Medulla oblongata (tissue), 1 donor: ENCODE results near the gene GADD45A.
A peak's percentile ranks its signal among the peaks of the same experiment; 100 is the strongest.
"Not testable (repeated sequence)": the region's sequence is repeated elsewhere in the genome, so short reads cannot be mapped to it uniquely, and the experiment has no call there.

Experiments
- DNase-seq: peaks from one replicate; pipeline ENCODE4 v3.0.0-alpha.2; 2015; ENCODE audit errors: extremely low spot score

Gene GADD45A, protein sequence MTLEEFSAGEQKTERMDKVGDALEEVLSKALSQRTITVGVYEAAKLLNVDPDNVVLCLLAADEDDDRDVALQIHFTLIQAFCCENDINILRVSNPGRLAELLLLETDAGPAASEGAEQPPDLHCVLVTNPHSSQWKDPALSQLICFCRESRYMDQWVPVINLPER

DNA sequence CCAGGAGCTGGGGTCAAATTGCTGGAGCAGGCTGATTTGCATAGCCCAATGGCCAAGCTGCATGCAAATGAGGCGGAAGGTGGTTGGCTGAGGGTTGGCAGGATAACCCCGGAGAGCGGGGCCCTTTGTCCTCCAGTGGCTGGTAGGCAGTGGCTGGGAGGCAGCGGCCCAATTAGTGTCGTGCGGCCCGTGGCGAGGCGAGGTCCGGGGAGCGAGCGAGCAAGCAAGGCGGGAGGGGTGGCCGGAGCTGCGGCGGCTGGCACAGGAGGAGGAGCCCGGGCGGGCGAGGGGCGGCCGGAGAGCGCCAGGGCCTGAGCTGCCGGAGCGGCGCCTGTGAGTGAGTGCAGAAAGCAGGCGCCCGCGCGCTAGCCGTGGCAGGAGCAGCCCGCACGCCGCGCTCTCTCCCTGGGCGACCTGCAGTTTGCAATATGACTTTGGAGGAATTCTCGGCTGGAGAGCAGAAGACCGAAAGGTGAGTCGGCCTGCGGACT lies at the start of gene GADD45A:
Gene GADD45A, plus strand, starts transcription at position 135 of the 491 bp plus-strand sequence. Its CDS starts 294 bp downstream, at position 429.
- DNase-seq, result peak; percentile 99

DNA sequence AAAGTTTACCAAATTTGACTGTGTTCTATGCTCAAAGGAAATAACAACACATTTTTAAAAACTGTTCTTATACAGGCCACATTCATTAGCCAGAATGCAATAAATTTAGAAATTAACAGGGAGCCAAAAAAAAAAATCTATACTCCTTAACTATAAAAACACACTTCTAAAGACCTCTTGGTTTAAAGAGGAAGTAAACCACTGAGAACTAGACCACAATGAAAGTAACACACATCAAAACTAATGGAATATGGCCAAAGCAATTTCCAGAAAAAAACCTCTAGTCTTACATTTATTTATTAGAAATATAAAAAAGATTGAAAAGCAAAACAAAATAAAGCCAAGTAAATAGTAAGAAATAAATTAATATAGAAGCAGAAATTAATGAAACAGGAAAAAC lies 48.9 kb upstream of the GADD45A start:
- no peak for DNase-seq

DNA sequence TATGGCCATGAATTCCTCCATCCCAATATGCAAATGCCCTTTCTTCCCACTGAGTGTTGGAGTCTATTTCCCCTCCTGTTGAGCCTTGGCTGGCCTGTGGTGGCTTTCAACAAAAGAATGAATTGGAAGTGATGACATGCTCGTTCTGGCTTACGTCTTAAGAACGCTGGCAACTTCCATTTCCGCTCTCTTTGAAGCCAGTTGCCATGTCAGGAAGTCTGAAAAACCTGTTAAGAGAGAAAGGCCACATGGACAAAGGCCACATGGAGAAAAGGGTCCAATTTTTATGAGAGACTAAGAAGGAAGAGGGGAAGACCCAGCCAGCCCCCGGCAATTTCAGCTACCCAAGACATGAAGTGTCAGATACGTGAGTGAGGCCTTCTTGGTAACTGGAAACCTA lies 45.6 kb upstream of the GADD45A start:
- no peak for DNase-seq

DNA sequence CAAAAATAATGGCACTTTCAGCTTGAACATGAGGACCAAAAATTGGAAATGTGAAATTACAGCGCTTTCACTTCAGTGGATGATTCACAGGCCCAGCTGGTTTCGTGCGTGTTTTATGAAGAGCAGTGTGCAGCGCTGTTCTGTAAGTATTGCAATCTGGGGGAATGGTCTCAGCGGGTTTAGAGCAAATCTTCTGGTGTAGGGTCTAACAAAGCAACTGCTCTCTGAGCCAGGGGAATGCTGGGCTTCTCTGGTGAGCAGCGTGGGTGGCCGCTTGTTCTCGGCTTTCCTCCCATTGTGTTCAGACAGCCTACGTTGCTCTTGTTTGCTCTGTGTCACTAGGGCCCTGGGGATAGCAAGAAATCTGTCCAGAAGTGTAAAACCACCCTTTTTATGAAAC lies 42.4 kb upstream of the GADD45A start:
- DNase-seq, result no peak

DNA sequence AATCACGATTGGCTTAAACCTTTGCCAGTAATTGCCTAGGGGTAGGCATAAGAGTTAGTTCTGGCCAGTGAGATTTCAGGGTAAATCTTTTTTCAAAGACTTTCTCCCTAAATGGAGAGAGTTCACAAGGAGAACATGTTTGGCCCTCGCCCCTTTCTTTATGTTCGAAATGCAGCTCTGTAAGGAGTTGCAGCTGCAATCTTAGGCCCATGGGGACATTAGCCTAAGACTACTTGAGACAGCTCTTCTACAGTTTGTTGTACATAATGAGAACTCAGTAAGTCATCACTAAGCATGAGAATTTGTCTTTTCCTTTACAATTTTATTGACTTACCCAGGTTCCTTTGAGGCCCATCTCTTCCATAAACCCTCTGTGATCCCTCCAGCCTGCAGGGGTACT lies 40.4 kb upstream of the GADD45A start:
- no peak for DNase-seq

DNA sequence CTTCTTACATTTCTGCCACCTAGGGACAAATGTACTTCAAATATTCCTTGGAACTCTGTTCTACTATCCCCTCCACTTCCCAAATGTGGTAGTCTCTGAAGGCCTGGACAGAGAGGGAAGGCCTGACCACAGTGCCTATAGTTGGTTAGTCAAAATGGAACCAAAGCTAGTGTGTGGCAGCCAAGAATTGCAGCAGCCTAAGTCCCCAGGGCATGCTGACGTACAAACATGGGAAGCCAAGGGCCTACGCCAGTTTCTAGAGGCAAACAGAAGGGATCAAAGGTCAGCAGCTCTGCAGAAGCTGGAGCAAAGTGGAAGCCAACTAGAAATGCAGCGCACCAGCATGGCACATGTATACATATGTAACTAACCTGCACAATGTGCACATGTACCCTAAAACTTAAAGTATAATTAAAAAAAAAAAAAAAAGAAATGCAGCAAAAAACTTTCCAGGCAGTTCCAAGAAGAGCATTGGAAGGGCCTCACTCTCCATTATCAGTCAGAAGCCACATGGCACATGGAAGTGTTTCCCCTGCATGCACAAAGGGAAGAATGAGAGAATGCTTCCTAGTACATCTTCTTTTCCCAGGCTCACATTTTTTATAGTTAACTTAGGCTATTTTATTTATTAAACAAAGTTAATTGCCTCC lies 39.4 kb upstream of the GADD45A start:
- peak; percentile 7 for DNase-seq

DNA sequence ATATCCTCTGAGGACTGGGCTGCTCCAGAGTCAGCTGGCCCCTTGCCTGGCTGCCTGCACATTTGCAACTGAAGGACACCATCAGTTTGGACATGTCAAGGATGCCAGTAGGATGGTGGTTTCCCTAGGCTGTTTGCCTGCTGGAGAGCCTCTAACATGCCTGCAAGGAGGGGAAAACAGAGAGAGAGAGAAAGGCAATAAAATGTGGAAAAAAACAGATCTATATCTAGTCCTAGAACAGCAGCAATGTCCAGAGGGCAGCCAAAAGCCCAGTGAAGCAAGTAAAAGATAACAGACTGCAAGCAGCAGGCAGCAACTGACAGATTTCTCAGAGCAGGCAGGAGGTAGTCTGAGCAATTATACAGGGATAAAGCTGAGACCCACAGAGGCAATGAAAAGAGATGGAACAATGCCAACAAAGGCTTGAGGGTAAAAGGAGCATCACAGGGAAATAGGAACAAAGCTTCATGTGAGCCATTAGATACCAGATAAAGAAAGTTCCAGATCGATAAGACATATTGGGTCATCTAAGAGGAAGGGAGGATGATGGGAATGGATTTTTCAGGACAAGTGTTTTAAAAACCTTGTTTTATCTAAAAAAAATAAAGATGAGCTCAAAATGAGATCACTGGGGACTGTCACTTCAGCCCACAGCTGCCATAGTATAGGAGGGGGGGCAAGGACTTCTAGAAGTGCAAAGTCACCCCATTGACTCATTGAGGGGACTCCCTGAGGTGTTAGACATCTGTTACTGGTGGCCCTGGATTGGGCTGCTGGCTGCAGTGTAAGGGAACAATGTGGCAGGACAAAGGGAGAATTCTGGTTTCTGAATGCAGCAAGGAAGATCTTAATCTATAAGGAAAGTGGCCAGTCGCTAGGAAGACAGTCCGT lies 38.6 kb upstream of the GADD45A start:
- peak; percentile 17 for DNase-seq

DNA sequence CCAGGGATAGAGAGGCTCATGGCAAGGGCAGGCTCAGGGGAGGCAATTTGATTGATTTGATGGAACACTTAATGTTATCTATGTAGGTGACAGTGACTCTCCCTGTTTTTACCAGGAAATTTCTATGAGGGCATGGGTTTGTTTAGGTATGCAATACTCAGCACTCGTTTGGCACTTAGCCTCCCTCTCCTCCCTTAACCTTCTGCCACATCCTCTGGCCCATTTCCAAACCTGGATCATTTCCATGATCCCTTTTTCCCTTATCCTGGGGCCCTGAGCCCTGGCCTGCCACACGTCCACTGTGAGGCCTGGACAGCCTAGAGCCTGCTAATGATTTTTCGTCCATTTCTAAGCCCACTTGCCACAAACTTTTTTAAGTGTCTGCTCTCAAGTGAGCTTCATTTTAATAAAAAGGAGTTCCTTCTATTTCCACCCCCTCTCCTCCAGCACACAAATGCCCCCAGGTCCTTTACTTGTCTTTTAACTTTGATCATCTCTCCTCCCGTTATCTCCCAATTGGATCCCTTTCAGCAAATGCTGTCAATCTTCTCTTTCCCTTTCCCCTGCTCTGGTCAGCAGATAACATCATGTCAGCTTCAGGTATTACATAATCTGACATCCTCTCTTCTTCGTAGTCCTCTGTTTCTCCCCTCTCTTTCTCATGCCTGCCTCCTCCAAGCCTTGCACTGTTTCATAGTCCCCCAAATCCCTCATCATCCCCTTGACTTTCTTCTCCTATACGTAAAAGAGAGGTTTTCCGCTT lies 37.8 kb upstream of the GADD45A start:
- no peak for DNase-seq

DNA sequence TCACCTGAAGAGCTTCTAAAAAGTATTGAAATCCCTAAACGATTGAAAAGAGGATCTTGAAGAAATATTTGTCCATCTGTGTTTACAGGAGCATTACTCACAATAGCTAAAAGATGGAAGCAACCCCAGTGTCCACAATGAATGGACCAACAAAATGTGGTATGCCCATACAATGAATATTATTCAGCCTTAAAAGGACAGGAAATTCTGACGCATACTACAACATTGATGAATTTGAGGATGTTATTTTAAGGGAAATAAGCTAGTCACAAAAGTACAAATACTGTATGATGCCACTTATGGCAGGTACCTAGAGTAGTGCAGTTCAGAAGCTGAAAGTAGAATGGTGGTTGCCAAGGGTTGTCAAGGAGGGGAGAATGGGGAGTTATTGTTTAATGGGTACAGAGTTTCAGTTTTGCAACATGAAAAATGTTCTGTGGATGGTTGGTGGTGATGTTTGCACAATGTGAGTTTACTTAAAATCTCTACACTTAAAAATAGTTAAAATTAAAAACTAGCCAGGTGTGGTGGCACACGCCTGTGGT lies 37.1 kb upstream of the GADD45A start:
- no peak for DNase-seq

DNA sequence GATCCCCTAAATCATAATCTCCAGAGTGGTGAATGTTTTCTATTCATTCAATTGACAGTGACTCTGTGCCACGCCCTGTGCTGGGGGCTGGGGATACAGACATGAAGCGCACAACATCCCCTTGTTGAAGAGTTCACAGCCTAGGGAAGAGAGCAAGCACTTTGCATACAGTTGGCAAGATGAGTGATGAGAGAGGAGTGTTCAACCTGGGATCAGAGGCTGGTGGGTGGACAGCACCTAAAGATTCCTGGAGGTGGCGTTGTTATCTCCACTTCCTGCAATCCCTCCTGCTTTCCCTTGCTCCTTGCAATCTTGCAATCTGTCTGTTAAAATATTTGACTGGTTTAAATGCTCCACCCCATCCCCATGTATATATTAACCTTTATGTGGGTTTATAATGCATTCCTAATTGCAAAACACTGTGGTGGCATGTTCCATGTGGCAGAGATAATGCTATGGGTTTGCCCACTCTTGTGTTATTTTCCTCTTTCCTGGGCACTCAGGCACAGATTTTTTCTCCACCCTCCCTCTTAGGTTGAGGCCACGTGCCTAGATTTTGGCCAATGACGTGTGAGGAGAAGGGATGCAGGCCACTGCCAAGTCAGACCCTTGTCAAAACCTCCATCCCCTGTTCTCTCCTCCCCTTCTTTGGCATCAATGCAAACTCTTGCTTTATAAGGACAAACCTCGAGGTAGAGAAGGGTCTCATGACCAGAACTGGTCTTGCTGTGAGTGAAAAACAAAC lies 36.2 kb upstream of the GADD45A start:
- DNase-seq, result no peak

DNA sequence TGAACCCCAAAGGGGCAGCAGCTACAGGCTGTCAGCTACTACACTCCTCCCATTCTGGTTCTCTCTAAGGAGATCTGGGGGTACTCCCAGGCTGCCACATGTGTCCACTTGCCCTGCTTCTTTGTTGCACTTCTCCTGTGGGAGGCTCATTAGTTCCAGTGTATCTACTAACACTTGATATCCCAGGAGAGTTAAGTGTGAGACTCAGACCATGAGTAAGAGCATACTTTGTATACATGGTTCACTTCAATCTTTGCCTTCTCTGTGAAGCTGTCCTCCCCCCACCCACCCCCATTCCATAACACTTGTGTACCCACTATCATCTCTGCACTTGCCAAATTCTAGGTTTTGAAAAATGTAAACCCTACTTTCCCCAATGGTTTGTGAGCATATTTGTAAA lies 34.9 kb upstream of the GADD45A start:
- DNase-seq, result no peak

DNA sequence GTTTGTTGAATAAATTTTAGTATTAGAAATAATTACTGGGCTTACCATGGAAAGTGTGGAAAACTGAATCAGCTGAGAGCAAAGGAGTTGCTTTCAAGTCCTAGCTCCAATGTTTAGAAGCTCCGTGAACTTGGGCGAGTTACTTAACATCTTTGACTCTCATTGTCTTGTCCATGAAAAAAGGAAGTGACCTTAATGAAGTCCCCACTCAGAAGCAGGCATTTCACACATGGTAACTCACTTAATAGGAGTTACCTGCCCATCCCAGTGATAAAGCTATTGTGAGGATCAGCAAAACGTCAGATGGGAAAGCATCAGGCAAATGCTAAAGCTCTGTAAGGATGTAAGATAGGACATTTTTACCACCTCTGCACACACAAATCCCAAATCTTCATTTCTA lies 34.0 kb upstream of the GADD45A start:
- no peak for DNase-seq

DNA sequence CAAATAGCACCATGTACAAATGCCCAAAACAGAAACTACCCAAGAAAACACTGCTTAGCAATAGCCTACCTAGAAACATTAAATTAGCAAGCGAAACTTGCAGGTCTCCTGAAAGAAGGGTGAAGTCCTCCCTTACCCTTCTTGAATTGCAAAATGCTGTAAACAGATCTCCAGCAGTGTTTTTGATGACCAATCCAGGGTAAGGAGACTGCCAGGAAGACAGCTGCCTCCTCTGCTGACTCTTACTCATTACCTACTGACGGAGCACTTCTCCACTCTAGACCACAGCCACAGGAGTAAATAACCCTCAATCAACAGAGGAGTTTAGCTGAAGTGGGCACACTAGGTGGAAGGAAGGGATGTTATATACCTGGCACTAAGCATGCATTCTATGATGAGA lies 32.2 kb upstream of the GADD45A start:
- DNase-seq, result no peak

DNA sequence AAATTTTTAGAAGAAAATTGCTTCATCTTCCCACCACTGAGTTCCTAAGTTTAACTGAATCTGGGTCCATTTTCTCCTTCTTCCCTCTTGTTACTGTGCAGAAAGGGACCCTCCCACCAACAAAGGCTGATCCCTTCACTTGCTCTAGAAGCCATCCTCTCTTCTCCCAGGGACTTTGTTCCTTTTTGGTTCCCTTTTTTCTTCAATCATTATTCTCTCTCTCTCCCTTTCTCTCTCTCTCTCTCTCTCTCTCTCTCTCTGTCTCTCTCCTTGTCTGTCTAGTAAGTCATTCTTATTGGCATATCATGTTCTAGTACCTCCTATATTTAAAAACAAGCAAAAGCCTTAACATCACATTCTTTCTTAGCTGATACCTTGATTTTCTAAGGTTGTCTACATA lies 31.7 kb upstream of the GADD45A start:
- no peak for DNase-seq

DNA sequence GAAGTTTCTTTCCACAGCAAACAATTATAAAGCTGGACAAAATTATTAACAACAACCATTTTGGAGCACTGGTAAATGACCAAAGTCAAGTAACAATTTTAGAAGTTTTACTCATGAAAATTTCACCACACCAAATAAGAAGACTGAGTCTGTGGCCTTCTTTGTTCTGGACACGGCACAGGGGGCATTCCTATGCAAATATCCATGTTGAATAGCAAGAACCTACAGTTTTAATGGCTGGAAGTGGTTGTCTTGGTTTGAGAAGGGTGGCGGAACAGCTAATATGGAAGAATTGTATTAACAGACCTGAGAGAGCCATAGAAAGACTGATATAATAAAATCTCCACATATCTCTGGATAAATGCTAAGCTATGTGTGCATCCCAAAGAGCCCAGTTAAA lies 29.4 kb upstream of the GADD45A start:
- no peak for DNase-seq

DNA sequence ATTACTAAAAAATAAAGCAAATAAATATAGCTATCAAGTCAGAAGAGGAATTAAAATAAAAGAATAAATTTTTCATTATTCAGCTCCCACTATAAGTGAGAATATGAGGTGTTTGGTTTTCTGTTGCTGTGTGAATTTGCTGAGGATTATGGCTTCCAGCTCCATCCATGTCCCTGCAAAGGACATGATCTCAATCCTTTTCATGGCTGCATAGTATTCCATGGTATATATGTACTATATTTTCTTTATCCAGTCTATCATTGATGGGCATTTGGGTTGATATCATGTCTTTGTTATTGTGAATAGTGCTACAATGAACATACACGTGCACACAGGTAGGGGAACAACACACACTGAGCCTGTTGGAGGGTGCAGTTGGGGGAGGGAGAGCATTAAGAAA lies 27.8 kb upstream of the GADD45A start:
- DNase-seq, result not testable (repeated sequence)

DNA sequence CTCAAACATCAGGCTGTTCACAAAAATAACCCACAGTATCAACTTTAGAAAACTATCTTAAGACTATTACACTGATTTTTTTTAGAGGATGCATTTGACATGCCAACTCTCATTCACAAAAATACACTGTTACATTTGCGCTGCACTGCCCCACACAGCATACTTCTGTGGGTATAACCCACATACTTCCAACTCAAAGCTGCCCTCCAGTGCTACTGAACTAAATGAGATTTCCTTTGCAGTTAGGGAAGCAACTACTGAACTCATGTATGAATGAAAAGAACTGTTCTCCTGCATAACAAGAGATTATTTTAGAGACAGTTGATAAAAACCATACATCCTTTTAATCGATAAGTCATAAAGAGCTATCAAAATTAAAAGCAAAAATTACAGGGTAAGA lies 25.8 kb upstream of the GADD45A start:
- DNase-seq, result no peak

DNA sequence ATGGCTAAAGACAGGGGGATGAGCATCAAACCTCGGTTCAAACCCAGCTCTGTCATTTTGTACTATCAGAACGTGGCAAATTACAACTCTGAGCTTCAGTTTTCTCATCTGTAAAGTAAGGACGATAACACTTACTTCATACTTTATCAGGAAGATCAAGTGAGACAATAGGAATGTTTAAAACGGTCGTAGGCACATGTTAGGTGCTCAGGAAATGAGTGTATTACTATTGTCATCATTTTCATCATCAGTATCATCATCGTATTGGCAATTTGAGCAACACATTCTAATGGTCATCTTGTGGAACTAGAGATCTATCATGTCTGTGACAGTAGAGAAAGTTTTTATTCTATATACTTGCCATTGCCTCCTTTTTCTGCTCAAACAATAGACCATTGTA lies 22.1 kb upstream of the GADD45A start:
- no peak for DNase-seq

DNA sequence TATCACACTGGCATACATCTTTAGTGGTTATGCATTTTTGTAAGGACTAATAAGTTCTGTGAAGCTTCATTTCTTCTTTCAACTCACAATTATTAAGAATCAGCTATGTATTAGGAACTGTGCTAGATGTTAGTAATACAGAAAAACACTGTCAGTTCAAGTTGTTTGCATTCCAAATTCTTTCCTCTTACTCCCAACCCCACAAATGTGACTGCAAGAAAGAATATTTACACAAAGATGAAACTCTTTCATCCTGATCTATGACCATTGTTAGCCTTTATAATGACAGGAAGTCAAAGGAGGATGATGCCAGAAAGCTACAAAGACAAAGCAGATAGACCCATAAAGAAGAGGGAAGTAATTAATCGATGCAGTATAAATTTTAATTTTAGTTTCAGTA lies 21.0 kb upstream of the GADD45A start:
- DNase-seq, result no peak

DNA sequence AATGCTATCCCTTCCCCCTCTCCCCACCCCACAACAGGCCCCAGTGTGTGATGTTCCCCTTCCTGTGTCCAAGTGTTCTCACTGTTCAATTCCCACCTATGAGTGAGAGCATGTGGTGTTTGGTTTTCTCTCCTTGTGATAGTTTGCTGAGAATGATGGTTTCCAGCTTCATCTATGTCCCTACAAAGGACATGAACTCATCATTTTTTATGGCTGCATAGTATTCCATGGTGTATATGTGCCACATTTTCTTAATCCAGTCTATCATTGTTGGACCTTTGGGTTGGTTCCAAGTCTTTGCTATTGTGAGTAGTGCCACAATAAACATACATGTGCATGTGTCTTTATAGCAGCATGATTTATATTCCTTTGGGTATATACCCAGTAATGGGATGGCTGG lies 19.7 kb upstream of the GADD45A start:
- not testable (repeated sequence) for DNase-seq

DNA sequence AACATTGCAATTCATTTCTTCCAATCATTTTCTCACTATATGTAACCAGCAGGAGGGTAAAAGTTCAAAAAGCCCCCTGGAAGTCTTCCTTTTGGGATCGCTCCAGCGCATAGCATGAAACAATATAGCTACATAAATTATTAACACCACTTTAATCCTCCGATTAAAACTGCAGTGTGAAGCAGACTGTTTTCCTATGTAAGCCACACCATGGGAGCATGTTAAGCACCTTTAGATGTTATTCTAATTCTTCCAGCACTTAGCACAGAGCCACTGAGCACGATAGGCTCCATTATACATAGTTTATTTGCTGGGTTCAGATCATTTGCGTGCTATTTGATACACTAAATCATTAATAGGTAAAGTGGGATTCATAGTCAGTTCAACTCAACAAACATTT lies 18.4 kb upstream of the GADD45A start:
- no peak for DNase-seq
